ENCODE results near the gene MTMR4. TPM values are rescaled to one million over a fixed set of nuclear protein-coding genes. Genes with fewer than 3 reads are reported as not detected.
"Not testable (repeated sequence)": the region's sequence is repeated elsewhere in the genome, so short reads cannot be mapped to it uniquely, and the experiment has no call there.

MTMR4 gene
- total and polyA plus RNA-seq, 7 experiments from 2014 or later, result 19.4 to 71.3 (median 47.8) TPM

DNA sequence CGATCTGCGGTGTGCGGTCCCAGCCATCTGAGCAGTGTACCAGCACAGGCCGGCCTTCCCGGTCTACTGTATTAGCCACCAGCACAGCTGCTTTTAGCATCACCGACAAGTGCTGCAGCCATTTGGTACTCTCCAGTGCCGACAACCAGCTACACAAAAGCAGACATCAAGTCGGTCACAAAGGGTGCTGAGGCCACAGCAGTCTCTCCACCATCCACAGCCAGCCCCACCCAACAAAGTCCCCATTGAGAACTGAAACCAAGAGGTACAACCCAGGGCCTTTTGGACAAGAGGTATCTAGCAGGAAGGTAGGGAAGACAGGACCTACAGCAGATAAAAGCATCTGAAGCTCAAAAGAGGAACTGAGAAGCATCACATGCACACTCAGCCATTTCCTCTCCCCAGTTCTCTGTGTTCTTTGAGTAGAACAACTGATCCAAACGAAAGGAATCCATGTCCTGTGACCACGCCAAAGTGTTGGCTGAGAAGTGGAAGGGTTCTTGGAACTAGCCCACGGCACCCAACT lies 9.5 kb downstream of the MTMR4 start:
- ATAC-seq (peak; percentile 60), DNase-seq (no peak)
- Mint-ChIP-seq H3K9me3 (no peaks in the 10 kb centered on the region), H3K4me1 (peaks cover 0 to 13% (median 3%) of the 10 kb centered on the region in 7 donors), H3K36me3 (peaks cover 15 to 63% (median 25%) of the 10 kb centered on the region in 5 donors), H3K27me3 (no peaks in the 10 kb centered on the region), H3K4me3 (no peak overlapping the region), H3K27ac (peak overlapping the region in 2 of 9 donors; percentile 27 to 38)
- intact Hi-C loops (cut with micrococcal nuclease), result no loop called here
- ChIA-PET CTCF (no interaction called here), POLR2A (interaction anchor here (0.5 to 1.4 kb wide), 2 partner anchors 9 to 126 kb away, joined by 3 to 4 read pairs; no protein-coding TSS in a partner anchor)
- Histone ChIP-seq H3K9me3 (ENCODE audit: control insufficient read depth in 2 of 3, low read length in 3 of 3) (no peaks in the 10 kb centered on the region), H3K36me3 (ENCODE audit: control insufficient read depth in 2 of 3, insufficient read depth in 3 of 3, low read length in 3 of 3) (peaks cover 16 to 97% (median 37%) of the 10 kb centered on the region in 3 experiments), H3K4me1 (ENCODE audit: control insufficient read depth in 2 of 2, insufficient read depth in 2 of 2, low read length in 2 of 2) (no peaks in the 10 kb centered on the region), H3K4me3 (ENCODE audit: low read length) (no peak overlapping the region), H3K27ac (ENCODE audit: low read depth, low read length) (no peak overlapping the region), H3K27me3 (ENCODE audit: control insufficient read depth in 2 of 2, insufficient read depth in 2 of 2, low read length in 2 of 2) (no peaks in the 10 kb centered on the region)

DNA sequence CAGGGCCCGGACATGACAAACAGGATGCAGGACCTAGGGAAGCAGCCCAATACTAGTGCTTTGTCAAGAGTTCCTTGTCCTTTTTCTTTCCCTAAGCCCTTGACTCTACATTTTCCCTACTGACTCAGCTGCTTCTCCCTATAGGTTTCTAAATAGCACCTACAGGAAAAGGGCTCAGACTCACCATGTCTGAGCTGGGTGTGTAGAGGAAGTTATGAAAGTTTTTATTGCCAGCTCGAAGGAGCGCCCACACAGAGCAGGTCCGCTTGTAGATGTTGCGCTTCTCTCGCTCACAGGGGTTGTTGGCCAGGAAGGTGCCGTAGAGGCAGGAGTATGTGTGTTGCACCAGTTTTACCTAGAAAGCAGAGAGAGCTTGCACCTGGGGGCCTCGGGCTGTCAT lies 10.6 kb downstream of the MTMR4 start:
- Mint-ChIP-seq H3K36me3 (peaks cover 7 to 57% (median 21%) of the 10 kb centered on the region in 5 donors), H3K4me1 (peaks cover 1 to 11% (median 2%) of the 10 kb centered on the region in 7 donors), H3K27me3 (no peaks in the 10 kb centered on the region), H3K27ac (peak overlapping the region in 3 of 9 donors; percentile 49 to 78 (median 60)), H3K9me3 (peaks cover 0 to 1% (median 0%) of the 10 kb centered on the region in 11 donors), H3K4me3 (no peak overlapping the region)
- no peak overlapping the region for H3K27ac ChIP-seq (ENCODE audit: low read depth, low read length)
- peaks cover 6 to 88% (median 33%) of the 10 kb centered on the region in 3 experiments for H3K36me3 ChIP-seq (ENCODE audit: control insufficient read depth in 2 of 3, insufficient read depth in 3 of 3, low read length in 3 of 3)
- no peaks in the 10 kb centered on the region for H3K4me1 ChIP-seq (ENCODE audit: control insufficient read depth in 2 of 2, insufficient read depth in 2 of 2, low read length in 2 of 2)
- no peaks in the 10 kb centered on the region for H3K27me3 ChIP-seq (ENCODE audit: control insufficient read depth in 2 of 2, insufficient read depth in 2 of 2, low read length in 2 of 2)
- CTCF ChIA-PET, result interaction anchor here (1.2 kb wide), 1 partner anchor 15 kb away, joined by 3 read pairs; no protein-coding TSS in a partner anchor
- POLR2A ChIA-PET, result no interaction called here
- no peaks in the 10 kb centered on the region for H3K9me3 ChIP-seq (ENCODE audit: control insufficient read depth in 2 of 3, low read length in 3 of 3)
- intact Hi-C loops (cut with micrococcal nuclease), result no loop called here
- no peak for DNase-seq
- H3K4me3 ChIP-seq (ENCODE audit: low read length), result no peak overlapping the region
- ATAC-seq, result no peak

DNA sequence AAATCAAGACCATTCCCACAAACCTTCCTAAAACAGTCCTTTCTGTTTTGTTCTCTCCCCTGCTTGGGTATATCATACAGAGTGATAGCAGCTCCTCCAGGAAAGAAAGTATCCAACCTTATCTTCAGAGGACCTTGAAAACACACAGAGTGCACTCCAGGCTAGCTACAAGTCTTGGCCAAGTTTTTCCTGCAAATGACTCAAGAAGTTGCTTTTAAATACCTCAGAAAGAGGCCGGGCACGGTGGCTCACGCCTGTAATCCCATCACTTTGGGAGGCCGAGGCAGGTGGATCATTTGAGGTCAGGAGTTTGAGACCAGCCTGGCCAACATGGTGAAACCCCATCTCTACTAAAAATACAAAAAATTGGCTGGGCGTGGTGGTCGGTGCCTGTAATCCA lies 11.3 kb downstream of the MTMR4 start:
- H3K27me3 ChIP-seq (ENCODE audit: control insufficient read depth in 2 of 2, insufficient read depth in 2 of 2, low read length in 2 of 2); H3K4me3 ChIP-seq (ENCODE audit: low read length); POLR2A ChIA-PET; intact Hi-C loops (cut with micrococcal nuclease); DNase-seq; H3K4me3 Mint-ChIP-seq; H3K9me3 ChIP-seq (ENCODE audit: control insufficient read depth in 2 of 3, low read length in 3 of 3); H3K27ac Mint-ChIP-seq; H3K27me3 Mint-ChIP-seq; ATAC-seq; H3K9me3 Mint-ChIP-seq; H3K4me1 ChIP-seq (ENCODE audit: control insufficient read depth in 2 of 2, insufficient read depth in 2 of 2, low read length in 2 of 2); H3K27ac ChIP-seq (ENCODE audit: low read depth, low read length): not testable (repeated sequence)
- CTCF ChIA-PET, result interaction anchor here (1.2 kb wide), 1 partner anchor 16 kb away, joined by 3 read pairs; no protein-coding TSS in a partner anchor
- peaks cover 9 to 57% (median 23%) of the 10 kb centered on the region in 5 donors for H3K36me3 Mint-ChIP-seq
- peaks cover 4 to 13% (median 9%) of the 10 kb centered on the region in 7 donors for H3K4me1 Mint-ChIP-seq
- peaks cover 6 to 86% (median 26%) of the 10 kb centered on the region in 3 experiments for H3K36me3 ChIP-seq (ENCODE audit: control insufficient read depth in 2 of 3, insufficient read depth in 3 of 3, low read length in 3 of 3)

DNA sequence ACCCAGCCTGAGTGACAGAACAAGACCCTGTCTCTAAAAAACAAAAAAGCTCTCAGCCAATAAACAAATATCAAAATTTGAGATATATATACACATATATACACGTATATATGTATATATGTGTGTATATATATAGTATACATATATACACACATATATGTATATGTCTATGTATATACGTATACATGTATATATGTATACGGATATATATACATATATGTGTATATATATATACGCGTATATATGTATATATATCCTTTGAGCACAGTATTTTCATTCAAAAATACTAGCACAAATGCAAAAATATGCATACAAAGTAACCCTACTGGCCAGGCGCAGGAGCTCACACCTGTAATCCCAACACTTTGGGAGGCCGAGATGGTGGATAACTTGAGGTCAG lies 13.0 kb downstream of the MTMR4 start:
- no peak for ATAC-seq
- H3K36me3 ChIP-seq (ENCODE audit: control insufficient read depth in 2 of 3, insufficient read depth in 3 of 3, low read length in 3 of 3), result peaks cover 5 to 86% (median 20%) of the 10 kb centered on the region in 3 experiments
- peaks cover 9 to 49% (median 22%) of the 10 kb centered on the region in 5 donors for H3K36me3 Mint-ChIP-seq

DNA sequence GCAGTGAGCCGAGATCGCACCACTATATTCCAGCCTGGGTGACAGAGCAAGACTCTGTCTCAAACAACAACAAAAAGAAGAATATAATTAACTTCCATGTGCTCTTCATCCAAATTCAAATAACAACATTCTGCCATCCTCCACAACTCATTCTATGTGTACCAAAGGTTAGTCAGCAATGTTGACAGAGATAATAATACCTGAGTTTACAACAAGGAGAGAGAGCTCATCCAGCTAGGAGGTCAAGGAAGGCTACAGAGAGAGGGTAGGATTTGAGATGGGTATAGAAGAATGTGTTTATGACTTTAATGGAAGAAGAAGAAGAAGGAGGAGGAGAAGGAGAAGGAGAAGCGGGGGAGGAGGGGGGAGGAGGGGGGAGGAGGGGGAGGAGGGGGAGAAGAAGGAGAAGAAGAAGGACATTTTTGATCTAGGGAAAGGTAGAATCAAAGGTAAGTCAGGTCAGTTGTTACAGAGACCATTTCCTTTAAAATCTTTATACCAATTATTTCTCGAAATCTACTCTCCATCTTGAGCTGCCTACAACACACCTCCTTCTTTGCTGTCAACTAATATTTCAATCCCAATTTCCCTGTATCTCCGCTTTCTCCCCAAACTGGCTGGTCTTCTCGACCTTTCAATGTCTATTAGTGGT lies 16.1 kb downstream of the MTMR4 start:
- ChIA-PET POLR2A (interaction anchor here (1.8 kb wide), 1 partner anchor 20 kb away, joined by 5 read pairs; no protein-coding TSS in a partner anchor), CTCF (no interaction called here)
- H3K27me3 Mint-ChIP-seq, result no peaks in the 10 kb centered on the region
- peaks cover 0 to 3% (median 0%) of the 10 kb centered on the region in 11 donors for H3K9me3 Mint-ChIP-seq
- ATAC-seq, result no peak
- intact Hi-C loops (cut with micrococcal nuclease), result no loop called here
- Histone ChIP-seq H3K27ac (ENCODE audit: low read depth, low read length) (no peak overlapping the region), H3K4me3 (ENCODE audit: low read length) (no peak overlapping the region), H3K27me3 (ENCODE audit: control insufficient read depth in 2 of 2, insufficient read depth in 2 of 2, low read length in 2 of 2) (no peaks in the 10 kb centered on the region), H3K36me3 (ENCODE audit: control insufficient read depth in 2 of 3, insufficient read depth in 3 of 3, low read length in 3 of 3) (peaks cover 5 to 84% (median 19%) of the 10 kb centered on the region in 3 experiments), H3K9me3 (ENCODE audit: control insufficient read depth in 2 of 3, low read length in 3 of 3) (no peaks in the 10 kb centered on the region), H3K4me1 (ENCODE audit: control insufficient read depth in 2 of 2, insufficient read depth in 2 of 2, low read length in 2 of 2) (no peaks in the 10 kb centered on the region)
- no peak overlapping the region for H3K4me3 Mint-ChIP-seq
- peaks cover 20 to 52% (median 26%) of the 10 kb centered on the region in 5 donors for H3K36me3 Mint-ChIP-seq
- H3K27ac Mint-ChIP-seq, result peak overlapping the region in 5 of 9 donors; percentile 19 to 67 (median 32)
- peaks cover 6 to 28% (median 14%) of the 10 kb centered on the region in 7 donors for H3K4me1 Mint-ChIP-seq
- DNase-seq, result no peak

More for the DNA sequence above, 13.0 kb downstream of the MTMR4 start:
- intact Hi-C loops (cut with micrococcal nuclease), result no loop called here
- H3K4me1 ChIP-seq (ENCODE audit: control insufficient read depth in 2 of 2, insufficient read depth in 2 of 2, low read length in 2 of 2), result no peaks in the 10 kb centered on the region
- no peak overlapping the region for H3K4me3 ChIP-seq (ENCODE audit: low read length)
- POLR2A ChIA-PET, result no interaction called here
- CTCF ChIA-PET, result no interaction called here
- peaks cover 2 to 20% (median 11%) of the 10 kb centered on the region in 7 donors for H3K4me1 Mint-ChIP-seq
- no peaks in the 10 kb centered on the region for H3K9me3 ChIP-seq (ENCODE audit: control insufficient read depth in 2 of 3, low read length in 3 of 3)
- no peaks in the 10 kb centered on the region for H3K27me3 Mint-ChIP-seq
- no peak for DNase-seq
- no peak overlapping the region for H3K27ac Mint-ChIP-seq
- peaks cover 0 to 1% (median 0%) of the 10 kb centered on the region in 11 donors for H3K9me3 Mint-ChIP-seq
- H3K27me3 ChIP-seq (ENCODE audit: control insufficient read depth in 2 of 2, insufficient read depth in 2 of 2, low read length in 2 of 2), result no peaks in the 10 kb centered on the region
- H3K27ac ChIP-seq (ENCODE audit: low read depth, low read length), result no peak overlapping the region
- H3K4me3 Mint-ChIP-seq, result no peak overlapping the region

DNA sequence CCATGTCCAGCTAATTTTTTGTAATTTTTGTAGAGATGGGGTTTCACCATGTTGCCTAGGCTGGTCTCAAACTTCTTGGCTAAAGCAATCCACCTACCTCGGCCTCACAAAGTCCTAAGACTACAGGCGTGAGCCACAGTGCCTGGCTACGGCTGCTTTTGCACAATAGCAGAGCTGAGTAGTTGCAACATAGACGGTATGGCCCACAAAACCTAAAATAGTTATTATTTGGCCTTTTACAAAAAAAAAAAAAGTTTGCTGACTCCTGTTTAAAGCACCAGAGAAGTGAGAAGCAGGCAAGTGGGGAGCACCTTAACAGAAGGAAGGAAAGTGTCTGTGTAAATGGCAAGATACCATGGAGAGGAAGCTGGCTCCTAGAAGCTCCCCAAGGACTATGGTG lies 20.9 kb downstream of the MTMR4 start:
- Mint-ChIP-seq H3K27ac (no peak overlapping the region), H3K4me1 (peaks cover 12 to 25% (median 13%) of the 10 kb centered on the region in 7 donors), H3K9me3 (peaks cover 0 to 2% (median 0%) of the 10 kb centered on the region in 11 donors), H3K4me3 (no peak overlapping the region), H3K27me3 (no peaks in the 10 kb centered on the region), H3K36me3 (peaks cover 20 to 60% (median 38%) of the 10 kb centered on the region in 5 donors)
- no peak for DNase-seq
- Histone ChIP-seq H3K27me3 (ENCODE audit: control insufficient read depth in 2 of 2, insufficient read depth in 2 of 2, low read length in 2 of 2) (no peaks in the 10 kb centered on the region), H3K9me3 (ENCODE audit: control insufficient read depth in 2 of 3, low read length in 3 of 3) (no peaks in the 10 kb centered on the region), H3K36me3 (ENCODE audit: control insufficient read depth in 2 of 3, insufficient read depth in 3 of 3, low read length in 3 of 3) (peaks cover 16 to 78% (median 19%) of the 10 kb centered on the region in 3 experiments), H3K4me3 (ENCODE audit: low read length) (no peak overlapping the region), H3K27ac (ENCODE audit: low read depth, low read length) (no peak overlapping the region), H3K4me1 (ENCODE audit: control insufficient read depth in 2 of 2, insufficient read depth in 2 of 2, low read length in 2 of 2) (no peaks in the 10 kb centered on the region)
- POLR2A ChIA-PET, result interaction anchor here (0.6 kb wide), 1 partner anchor 1214 kb away, joined by 5 read pairs; the partner anchor contains the start of genes PTRH2 and VMP1
- intact Hi-C loops (cut with micrococcal nuclease), result no loop called here
- CTCF ChIA-PET, result interaction anchor here (0.6 kb wide), 1 partner anchor 9 kb away, joined by 3 read pairs; no protein-coding TSS in a partner anchor
- no peak for ATAC-seq
